Stimulated activated CD8-positive, alpha-beta memory T cell treated with anti-CD3 and anti-CD28 coated beads, Interleukin-4, amount 100 ng/mL, for 24 hours (primary cell): ENCODE results near the gene WDR4.
A peak's percentile ranks its signal among the peaks of the same experiment; 100 is the strongest.
"Not testable (repeated sequence)": the region's sequence is repeated elsewhere in the genome, so short reads cannot be mapped to it uniquely, and the experiment has no call there.

Experiments
- DNase-seq: peaks from one replicate; pipeline ENCODE4 v3.0.0-alpha.2; 2020; ENCODE audit warnings: low read depth

Gene WDR4, protein sequence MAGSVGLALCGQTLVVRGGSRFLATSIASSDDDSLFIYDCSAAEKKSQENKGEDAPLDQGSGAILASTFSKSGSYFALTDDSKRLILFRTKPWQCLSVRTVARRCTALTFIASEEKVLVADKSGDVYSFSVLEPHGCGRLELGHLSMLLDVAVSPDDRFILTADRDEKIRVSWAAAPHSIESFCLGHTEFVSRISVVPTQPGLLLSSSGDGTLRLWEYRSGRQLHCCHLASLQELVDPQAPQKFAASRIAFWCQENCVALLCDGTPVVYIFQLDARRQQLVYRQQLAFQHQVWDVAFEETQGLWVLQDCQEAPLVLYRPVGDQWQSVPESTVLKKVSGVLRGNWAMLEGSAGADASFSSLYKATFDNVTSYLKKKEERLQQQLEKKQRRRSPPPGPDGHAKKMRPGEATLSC

GRCh38 chr21:42878993-42879787, at the start of gene WDR4:
WDR4 (minus strand) TSS chr21:42879539; CDS start chr21:42879495, 44 bp downstream.
- peak; percentile 96 for DNase-seq

GRCh38 chr21:42927474-42928200, 48.3 kb upstream of the WDR4 start:
- DNase-seq, result not testable (repeated sequence)

GRCh38 chr21:42925114-42925926, 46.0 kb upstream of the WDR4 start, which contains the start of gene ERVH48-1:
ERVH48-1 (minus strand) TSS chr21:42925630; CDS start chr21:42919006, 6,624 bp downstream.
- DNase-seq, result no peak

DNA sequence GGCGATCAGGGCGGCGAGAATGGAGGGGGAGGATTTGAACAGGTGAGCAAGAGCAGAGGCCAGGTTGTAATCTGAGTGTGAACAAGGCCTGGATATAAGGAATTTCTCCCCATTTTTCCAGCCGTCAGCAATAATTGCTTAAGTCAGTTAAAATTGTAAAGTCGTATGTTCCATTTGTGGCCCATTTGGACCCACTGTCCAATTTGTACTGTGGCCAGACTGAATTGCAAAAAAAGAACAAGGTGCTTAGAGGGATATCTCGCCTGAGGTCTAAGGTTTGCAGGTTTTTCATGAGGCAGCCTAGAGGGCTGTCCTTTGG, 45.1 kb upstream of the WDR4 start:
- DNase-seq, result no peak

GRCh38 chr21:42923553-42924432, 44.5 kb upstream of the WDR4 start:
- DNase-seq, result peak; percentile 44

- DNase-seq, result no peak
Observed at GRCh38 chr21:42922918-42923317, 43.6 kb upstream of the WDR4 start.

DNA sequence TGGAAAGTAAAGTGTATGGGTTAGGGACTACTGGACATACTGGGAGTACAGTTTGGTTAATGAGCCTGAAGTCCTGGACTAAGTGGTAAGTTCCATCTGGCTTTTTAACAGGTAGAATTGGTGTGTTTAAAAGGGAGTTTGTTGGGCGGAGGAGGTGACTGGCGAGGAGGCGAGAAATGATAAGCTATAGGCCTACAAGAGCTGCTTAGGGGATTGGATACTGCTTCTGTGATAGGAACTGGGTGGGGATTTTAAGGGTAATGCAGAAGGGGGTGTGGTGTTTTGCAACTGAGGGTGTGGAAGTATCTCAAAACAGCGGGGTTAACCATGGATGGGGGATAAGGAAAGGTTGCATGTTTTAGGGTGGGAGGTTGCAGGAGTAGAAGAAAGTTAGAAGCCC, 42.6 kb upstream of the WDR4 start:
- no peak for DNase-seq

GRCh38 chr21:42918291-42918690, 39.0 kb upstream of the WDR4 start:
- DNase-seq, result no peak

DNA sequence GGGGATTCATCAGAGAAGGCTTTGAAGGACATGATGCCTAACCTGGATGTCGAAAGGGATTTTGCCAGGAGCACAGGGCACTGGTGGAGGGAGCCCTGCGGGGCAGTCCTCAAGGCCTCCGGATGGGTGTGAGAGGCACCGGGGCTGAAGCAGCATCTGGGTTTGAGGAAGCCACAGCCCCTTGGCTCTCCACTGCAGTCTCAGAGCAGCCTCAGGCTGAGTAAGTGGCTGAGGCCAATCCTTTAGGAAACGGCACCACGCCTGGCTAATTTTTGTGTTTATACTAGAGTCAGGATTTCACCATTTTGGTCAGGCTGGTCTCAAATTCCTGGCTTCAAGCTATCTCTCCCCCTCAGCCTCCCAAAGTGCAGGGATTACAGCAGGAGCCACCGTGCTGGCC, 34.1 kb upstream of the WDR4 start:
- no peak for DNase-seq

DNA sequence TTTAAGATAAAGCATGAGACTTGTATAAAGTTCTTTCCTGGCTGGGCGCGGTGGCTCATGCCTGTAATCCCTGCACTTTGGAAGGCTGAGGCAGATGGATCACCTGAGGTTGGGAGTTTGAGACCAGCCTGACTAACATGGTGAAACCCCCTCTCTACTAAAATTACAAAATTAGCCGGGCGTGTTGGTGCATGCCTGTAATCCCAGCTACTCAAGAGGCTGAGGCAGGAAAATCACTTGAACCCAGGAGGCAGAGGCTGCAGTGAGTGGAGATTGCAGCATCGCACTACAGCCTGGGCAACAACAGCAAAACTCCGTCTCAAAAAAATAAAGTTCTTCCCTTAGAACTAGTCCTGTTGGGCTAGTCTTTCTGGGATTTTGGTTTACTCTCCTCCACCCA, 32.6 kb upstream of the WDR4 start:
- DNase-seq, result not testable (repeated sequence)

DNA sequence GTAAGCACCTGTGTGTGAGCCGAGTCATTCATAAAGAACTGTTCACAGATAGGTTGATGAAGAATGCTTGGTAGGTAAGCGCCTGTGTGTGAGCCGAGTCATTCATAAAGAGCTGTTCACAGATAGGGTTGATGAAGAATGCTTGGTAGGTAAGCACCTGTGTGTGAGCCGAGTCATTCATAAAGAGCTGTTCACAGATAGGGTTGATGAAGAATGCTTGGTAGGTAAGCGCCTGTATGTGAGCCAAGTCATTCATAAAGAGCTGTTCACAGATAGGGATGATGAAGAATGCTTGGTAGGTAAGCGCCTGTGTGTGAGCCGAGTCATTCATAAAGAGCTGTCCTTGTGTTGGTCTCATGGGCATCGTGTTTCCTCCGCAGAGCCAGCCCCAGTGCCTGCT, 29.1 kb upstream of the WDR4 start:
- not testable (repeated sequence) for DNase-seq

GRCh38 chr21:42906233-42906632, 26.9 kb upstream of the WDR4 start:
- no peak for DNase-seq

GRCh38 chr21:42905195-42905594, 25.9 kb upstream of the WDR4 start:
- no peak for DNase-seq

DNA sequence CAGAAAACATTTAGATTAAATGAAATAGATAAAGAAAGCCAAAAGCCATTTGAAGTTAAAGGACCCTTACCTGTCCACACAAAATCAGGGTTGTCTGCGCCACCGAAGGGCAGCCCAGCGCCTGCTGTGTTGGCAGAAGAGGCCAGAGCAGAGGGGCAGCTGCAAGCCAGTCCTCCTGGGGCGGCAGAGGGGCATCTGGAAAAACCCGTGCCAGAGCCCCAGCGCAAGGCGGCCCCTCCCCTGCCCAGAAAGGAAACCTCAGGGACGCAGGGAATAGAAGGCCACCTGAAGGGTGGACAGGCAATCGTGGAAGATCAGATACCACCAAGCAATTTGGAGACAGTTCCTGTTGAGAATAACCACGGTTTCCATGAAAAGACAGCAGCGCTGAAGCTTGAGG, 24.5 kb upstream of the WDR4 start:
- DNase-seq, result no peak

DNA sequence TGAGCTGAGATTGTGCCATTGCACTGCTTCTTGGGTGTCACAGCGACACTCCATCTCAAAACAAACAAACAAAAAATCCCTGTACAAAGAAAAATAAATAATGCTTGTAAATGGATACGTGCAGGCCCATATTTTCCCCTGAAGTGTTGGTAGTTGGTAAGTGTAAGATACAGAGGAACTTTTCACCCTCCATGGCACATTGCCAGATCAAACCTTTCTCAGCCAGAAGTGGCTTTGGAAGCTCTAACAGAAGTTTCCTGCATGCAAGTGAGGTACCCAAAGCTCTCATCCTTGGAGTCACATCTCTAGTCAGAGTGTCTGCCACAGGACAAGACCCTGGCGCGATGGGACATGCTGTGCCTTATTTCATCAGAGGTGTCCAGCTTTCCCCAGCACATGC, 21.1 kb upstream of the WDR4 start:
- DNase-seq, result no peak

DNA sequence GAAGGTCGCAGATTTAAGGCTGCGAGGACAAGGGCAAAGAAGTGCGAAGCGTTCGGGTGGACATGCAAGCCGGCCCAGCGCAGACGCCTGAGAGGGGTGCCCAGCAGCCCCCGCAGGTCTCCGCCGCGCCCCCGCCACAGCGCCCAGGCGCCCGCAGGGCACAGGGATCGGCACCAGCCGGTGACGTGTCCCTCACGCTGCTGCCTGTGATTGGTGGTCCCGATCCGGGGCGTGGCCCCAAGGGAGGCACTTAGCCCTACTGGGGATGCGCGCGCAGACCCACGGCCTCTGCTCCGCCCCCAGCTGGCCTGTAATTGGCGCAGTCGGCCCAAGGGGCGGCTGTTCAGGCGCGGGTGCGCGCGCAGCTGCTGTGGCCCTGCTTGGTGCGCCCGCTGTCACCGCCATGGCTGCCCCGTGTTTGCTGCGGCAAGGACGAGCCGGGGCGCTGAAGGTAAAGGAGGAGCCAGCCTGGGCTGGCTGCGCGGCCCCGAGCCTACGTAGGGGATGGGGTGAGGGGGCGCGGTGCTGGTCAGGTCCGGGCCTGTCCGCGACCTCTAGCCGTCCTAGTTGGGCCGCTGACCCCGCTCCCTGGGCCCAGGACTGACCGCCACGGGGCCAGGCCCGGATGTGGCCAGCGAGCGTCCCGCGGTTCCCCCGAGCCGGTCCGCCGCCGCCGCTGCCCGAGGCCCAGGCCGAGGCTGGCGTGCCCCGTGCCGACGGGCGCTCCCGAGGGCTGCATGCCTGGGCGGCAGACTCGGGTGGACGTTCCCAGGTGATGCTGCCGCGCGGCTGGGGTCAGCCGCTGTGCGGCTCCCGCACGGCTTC, 13.8 kb upstream of the WDR4 start, which contains the start of gene NDUFV3:
Gene NDUFV3, plus strand, starts transcription at position 379 of the 825 bp plus-strand sequence. Its CDS starts 25 bp downstream, at position 404.
- DNase-seq, result peak; percentile 100

GRCh38 chr21:42892582-42892930, 13.2 kb upstream of the WDR4 start:
- DNase-seq, result no peak

GRCh38 chr21:42887326-42887725, 8.0 kb upstream of the WDR4 start:
- no peak for DNase-seq

DNA sequence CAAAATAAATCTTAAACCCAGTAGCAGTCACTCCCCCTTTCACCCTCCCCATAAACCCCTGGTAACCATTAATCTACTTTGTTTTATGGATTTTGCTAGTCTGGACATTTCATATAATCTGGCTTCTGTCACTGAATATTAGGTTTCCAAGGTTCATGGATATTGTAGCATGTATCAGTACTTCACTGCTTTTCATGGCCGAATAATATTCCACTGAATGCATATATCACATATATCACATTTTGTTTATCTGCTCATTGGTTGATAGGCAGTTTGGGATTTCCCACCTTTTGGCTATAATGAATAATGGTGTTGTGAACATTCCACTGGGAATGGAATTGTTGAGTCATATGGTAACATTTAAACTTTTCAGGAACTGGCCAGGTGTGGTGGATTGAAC, 4.6 kb upstream of the WDR4 start:
- DNase-seq, result no peak

DNA sequence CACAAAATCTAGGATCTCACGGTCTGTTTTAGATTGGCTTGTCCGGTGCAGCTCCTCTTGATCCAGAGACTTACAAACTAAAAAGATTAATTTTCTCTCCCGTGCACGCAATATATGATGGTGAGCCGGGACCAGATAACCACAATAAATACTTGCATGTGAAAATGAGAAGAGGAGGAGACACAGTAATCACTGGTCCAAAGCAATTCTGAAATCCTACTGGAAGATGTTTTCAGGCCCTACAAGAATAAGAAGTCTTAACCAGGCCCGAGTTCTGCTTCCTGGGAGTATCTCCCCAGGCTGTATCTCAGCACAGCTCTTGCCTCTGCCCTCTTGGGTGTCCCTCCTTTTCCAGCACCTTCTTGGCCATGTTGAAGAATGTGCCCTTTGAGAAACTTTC, 1.0 kb upstream of the WDR4 start:
- DNase-seq, result no peak
